GM18907 (cell line): ENCODE results near the gene NOP14.
"Not testable (repeated sequence)": the region's sequence is repeated elsewhere in the genome, so short reads cannot be mapped to it uniquely, and the experiment has no call there.

Experiments
- ATAC-seq: cut with Tn5 transposase; IDR thresholded peaks from one replicate; pipeline ENCODE4 v1.9.1; 2021; ENCODE audit warnings: mild to moderate bottlenecking, moderate library complexity; ENCODE audit not compliant: unreplicated experiment

The NOP14 gene

DNA sequence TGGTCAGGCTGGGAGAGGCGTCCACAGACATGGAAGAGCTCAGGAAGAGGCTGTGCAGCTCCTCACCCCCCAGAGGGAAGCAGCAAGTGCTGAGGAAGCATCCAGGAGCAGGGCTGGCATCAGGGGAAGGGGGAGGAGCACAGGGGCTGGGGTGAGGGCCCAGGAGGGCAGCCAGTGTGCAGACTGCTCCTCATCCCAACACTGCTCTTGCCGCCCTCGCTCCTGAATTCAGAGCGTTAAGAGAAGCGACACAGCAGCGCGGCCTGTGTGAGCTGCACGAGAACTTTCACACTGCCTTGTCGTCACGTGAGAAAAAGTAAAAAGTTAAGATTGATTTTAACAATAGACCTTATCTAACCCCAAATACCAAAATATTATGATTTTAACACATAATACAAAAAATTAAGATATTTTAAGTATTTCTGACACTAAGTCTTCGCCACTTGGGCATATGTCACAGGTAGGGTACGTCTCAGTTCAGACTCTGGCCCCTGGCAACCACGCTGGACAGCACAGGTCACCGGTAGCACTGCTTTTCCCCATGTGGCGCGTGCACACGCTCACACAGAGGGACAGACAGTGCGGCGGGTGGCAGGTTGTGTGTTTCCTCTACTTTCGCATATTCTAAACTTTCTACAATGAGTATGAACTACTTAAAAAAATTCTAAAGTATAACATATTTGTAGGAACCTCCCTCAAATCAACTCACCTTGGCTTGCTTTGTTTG lies 19.7 kb downstream of the NOP14 start:
- no peak for ATAC-seq

DNA sequence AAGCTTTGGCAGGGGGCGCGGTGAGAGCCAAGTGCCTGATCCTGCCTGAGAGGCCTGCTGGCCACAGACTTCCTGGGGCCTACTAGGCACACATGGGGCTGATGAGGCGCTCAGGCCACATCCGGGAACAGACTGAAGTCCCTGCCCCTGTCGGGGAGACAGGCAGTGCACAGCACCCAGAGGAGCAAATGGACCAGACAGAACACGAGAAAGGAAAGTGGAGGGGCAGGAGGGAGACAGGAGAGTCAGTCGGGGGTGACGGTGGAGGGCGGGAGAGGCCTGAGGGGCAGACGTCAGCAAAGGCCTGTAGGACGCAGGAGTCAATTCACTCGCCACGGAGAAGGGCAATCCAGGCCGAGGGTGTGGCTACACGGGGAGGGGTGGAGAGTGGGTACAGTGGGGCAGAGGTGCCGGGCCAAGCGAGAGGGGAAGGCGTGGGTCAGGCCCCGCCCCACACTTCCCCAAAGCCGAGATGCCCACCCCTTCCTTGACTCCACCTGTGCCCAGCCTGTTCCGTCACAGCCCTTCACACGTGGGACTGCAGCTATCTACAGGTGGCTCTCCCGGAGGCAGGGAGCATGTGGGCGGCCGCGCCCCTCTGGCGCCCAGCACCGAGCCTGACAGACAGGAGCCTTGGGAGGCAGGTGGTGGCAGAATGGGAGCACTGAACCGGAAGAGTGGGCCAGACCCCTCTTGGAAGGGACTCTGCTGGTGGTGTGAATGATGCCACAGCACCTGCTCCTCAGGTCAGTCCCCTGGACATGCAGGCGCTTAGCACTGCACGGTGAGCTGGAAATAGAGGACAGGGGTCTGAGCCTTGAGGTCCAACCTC lies 20.5 kb downstream of the NOP14 start:
- ATAC-seq, result no peak

DNA sequence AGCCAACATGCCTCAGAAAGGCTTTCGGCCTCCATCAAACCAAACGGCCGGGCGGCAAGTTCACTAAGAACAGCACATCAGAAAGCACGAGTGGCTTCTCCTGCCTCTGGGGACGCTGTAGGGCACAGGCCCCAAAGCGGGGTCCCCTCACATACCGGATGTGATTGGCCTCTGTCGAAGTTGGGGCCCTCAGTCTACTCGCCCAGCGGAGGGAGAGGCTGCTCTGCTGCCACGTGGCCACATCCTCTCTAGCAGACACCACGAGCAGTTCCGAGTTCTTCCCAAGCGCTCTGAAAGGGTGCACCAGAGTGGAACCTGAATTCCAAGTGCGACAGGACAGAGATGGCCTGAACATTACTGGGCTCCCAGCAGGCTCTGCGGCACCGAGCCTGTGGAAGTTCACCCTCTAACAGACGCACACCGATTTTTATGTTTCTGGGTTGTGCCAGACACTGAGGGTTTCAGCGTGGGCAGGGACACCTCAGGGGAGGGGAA lies 21.1 kb downstream of the NOP14 start:
- no peak for ATAC-seq

DNA sequence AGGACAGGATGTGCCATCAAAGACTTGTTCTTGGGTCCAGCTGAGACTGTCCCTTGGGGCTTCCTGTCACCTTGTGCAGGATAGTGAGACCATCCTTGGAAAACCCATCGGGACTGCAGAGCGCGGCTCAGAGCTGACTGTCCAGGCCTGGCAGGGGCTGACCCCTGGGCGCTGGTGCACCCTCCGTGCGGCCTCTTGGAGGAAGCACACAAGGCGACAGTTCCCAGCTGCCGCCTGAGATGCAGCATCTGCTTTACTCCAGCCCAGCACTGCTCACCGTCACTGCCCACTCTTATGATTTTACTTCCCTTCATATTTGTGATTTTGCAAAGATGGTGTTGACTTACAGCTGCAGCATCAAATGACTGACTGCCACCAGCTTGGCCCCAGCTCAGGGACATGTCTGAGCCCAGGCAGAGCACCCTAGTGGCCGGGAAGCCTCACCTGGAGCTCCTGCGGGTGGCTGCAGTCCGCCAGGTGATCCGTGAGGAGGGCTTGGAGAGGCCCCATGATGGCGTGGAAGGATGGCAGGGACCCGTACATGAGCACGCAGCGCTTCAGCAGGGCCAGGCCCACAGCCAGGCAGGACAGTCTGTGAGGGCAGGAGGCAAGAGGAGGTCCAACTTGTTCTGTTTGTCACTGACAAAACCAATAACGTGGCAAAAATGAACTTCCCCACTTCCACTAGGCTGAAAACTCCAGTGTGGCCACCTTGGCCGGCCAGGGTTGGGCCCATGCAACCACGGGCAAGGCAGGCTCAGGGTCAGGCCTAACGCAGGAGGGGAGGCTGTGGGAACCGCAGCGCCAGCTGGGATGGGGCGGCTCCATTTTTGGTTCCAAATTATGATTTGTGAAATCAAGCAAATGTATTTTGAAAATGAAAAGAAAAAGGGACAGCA lies 21.8 kb downstream of the NOP14 start:
- ATAC-seq, result no peak

DNA sequence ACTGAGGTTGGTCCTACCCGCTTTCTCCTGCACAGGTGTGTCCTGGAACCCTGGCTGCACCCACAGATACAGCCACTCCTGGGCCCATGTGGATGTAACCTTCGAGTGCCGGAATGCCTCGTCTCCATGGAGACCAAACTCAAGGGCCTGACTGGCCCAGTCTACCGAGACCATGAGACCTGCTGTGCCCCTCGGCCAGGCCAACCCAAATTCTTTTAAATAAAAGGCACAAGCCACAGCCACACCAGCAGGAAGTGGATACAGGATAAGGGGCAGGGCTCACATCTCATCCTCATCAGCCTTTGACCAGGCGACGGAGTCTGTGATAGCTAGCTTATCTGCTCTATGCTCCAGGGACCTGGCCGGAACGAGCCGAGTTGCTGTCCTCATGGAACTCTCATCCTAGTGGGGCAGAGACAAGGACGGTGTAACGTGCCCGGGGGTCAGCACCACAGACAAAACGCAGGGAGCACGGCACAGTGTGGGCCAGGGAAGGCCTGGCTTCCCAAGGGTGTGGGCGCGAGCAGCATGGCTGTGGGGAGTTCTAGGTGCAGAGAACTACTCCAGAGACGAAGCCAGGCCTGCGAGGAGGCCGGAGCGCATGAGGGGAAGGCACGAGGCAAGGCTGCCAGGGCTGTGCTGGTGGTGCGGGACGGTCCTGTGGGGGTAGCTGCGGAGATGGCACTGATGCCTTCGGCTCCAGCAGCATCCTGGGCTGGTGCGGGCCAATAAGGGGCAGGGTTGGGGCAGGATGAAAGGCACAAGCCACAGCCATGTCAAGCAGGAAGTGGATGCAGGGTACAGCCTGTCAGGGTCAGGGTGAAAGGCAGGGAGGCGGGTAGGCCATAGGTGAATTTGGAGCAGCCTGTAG lies 22.7 kb downstream of the NOP14 start:
- ATAC-seq, result no peak

DNA sequence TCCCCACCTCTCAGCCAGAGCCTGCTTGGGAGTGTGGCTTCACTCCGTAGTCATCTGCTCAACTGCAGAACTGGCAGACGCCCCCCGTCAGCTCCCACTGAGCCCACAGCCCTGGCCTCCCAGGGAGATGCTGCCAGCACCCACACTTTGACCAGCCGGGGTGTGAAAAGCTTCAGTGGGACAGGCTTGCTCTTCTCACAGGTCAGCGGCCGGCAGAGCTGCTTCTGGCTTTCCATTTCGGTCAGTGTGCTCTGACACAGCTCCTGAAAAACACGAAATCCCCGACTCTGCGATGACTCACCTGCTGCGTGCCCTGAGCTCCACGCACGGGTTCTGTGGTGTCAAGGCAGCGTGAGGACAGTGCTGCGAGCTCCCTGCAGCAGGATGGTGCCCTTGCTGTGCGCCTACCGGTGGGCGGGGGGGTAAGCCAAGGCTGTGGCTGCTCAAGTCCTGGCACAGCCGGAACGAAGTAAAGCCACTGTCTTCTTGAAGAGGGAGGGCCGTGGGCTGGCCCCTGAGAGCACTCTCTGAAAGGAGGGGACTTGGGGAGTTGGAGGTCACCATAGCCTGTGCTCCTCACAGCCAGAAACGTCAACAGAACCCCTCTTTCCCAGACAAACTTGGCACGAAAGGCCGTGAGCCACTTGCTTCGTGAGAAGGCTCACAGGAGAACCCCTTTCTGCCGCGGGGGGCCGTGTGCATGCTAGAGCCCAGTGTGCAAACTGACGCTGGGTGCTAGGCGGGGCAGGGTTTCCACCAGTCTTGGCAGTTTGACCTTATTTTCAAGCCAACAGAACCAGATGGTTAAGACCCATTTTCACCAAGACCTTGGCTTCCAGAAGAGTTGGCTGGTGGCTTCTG lies 23.6 kb downstream of the NOP14 start:
- no peak for ATAC-seq

DNA sequence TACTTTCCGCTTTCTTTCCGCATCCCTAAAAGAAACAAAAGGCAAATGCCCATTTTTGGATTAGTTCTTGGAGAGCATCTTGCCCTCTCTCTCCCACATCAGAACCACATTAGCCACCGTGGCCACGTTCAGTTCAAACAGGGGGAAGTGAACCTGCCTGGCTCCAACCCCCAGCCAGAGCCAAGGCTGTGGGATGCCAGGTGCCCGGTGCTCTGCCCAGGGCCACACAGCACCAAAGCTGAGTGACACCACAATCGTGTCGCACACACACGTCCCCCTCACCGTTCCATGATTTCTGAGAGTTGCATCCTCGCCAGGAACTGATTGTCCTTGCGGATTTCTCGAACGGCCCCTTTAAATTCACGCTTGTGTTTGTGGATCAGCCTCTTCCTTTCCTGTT lies 24.3 kb downstream of the NOP14 start:
- ATAC-seq, result no peak

DNA sequence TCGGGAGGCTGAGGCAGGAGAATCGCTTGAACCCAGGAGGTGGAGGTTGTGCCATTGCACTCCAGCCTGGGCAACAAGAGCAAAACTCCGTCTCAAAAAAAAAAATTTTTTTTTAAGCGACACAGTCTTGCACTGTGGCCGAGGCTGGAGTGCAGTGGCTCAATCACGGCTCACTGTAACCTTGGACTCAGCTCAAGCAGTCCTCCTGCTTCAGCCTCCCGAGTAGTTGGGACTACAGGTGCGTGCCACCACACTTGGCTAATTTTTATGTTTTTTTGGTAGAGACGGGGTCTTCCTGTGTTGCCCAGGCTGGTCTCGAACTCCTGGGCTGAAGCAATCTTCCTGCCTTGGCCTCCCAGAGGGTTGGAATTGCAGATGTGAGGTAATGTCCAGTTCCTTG lies 24.8 kb downstream of the NOP14 start:
- ATAC-seq, result not testable (repeated sequence)

DNA sequence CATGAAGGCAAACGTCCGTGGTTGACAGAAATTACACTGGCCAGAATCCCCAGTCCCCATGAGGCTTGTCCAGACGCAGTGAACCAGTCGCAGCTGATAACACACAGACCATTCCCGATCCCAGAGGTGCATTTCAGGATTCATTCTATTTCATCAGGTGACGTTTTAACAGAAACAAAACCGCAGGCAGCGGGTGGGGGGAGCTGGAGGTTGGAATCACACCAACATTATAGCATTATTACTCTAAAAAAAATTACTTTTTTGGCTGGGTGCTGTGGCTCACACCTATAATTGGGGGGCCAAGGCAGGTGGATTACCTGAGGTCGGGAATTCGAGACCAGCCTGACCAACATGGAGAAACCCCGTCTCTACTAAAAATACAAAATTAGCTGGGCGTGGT lies 25.2 kb downstream of the NOP14 start:
- no peak for ATAC-seq

DNA sequence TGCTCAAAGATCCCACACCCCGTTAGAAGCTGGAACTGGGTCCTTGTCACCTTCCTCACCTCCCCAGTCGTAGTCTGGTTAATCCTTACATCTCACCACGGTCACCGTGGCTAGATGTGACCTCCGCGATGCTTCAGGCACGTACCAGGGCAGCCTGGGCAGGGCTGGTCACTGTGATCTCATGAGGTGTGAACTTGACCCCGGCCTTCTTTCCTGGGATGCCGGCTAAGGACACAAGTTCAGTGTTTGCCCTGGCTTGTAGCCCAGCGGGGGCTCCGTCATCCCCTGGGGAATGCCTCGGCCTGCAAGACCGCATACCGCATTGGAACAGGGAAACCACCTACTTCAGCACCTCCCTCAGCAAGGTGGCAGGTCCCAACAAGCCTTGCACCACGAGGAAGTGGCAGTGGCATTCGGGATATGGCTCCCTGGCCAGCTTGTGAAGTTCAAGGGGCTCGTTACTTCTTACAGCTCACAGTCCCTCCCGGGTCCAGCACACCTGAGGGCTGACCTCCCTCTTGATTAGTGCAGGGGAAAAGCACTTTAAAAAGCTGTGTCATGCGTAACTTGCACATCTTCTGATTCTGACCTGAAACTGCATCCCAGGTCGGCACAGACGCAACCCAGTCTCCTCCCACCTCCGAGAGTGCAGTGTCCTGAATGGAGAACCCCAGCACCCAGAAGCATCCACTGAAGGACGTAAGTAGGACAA lies 25.9 kb downstream of the NOP14 start:
- ATAC-seq, result no peak

DNA sequence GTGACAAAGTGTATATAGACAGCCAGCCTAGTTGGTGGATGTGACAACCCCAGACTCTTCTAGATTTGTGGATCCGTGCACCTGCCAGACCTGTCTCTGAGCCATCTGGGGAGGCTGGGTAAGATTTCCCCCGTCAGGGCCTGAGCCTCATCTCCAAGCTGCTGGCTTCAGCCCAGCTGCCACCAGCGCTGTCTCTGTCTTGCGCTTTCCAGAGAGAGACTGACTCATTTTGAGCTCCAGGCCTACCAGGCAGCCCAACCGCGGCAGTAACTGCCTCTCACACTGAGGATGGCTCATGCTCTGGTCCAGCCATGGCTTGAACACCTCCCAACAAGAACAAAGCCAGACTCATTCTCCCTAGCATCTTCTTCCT lies 26.4 kb downstream of the NOP14 start:
- no peak for ATAC-seq

DNA sequence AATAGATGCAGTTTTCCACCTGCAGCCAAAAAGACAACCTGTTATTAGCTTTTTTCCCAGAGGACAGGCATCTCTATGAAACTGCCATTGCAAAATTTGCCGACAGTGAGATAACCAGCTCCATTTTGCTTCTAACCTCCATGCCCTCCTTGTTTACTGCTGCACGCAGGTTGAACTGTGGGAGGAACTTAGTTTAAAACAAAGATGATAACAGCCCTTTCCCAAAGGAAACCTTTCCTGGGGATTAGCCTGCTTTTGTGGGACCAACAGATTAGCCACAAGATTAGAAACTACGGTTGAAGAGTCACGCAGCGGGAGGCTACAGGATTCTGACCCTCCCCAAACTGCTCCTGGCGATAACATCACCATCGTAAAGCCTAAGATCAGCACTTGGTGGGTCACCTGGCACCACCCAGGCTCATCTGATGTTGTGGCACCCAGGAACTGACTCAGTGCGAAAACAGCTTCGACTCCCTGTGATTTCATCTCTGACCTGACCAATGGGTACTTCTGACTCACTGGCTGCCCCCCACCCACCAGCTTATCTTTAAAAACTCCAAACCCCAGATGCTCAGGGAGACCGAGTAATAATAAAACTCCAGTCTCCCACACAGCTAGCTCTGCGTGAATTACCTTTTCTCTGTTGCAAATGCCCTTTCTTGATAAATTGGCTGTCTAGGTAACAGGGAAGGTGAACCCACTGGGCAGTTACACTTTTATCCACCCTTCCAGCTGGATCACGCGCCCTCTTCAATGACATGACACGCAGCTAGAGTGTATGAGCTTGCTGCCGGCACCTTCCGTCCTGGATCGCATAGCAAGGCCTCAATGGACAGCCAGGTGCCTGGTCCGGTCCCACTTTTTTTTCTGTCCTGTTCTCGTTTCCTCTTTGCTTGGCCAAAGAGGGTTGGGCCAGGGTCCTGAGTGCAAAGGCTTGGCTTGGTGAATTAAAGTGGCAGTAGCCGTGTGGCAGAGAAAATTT lies 27.2 kb downstream of the NOP14 start:
- no peak for ATAC-seq

DNA sequence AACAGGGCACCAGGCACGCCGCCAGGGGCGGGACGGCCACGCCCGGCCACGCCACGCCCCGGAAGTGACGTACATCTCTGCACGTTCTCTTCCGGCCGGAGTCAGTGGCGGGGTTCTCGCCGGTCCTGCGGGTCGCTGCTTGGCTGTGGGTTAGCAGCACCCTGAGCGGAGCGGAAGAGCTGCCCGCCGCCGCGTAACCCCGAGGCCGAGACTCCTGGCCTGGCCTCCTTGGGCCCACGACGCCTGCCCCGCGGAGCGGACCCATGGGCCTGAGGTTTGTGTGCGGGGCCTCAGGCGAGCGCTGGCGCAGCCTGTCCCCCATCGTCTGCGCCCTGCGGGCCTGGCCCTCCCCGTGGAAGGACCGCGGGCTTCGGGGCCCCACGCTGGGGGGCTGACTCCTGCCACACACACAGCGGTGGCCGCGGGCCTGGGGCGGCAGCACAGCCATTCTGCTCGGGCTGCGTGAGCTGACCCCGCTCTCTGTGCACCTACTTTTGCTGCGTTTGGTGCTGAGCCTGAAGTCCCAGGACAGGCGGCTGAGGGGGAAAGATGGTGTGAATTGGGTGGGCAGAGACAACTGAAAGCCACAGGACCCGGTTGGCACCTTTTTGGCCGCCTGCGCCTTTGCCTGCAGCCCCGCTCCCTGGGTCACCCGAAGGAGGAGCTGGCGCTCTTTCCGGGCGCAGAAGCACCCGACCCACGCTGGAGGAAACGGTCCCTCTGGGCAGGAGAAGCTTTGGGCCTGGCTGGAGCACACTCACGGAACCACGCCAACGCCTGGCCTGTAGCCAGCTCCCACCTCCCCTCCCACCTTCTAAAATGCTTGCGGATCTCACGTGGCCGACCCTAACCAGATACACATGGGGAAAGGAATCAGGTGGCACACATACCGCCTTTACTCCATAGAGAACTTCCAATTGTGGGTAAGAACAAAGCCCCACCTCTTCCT lies 28.1 kb downstream of the NOP14 start:
- ATAC-seq, result peak; percentile 53

DNA sequence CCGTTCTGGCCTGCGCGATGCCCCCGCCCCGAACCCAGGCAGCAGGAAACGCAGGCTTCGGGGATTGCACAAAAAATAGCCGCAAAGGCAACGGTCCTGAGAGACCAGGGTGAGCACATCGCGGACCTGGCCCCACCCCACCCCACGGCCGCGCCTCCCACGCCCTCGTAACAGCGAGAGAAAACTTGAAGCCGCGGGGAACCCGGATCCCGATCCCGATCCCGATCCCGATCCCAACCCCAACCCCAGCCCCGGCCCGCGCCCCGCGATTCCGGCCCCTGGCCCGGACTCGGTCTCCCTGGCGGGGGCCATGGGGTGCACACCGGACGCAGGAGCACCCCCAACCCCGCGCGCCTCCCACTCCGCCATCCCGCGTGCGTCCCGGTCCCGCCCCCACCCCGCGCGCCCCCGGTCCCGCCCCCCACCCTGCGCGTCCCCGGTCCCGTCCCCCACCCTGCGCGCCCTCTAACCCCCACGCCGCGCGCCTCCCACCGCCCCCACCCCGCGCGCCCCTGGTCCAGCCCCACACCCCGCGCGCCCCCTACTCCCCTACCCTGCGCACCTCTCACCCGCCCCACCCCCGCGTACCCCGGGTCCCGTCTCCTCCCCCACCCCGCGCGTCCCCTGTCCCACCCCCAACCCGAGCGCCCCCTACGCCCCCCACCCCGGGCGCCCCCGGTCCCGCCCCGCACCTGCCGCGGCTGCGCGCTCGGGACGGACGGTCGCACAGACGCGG lies 29.0 kb downstream of the NOP14 start:
- ATAC-seq, result no peak

DNA sequence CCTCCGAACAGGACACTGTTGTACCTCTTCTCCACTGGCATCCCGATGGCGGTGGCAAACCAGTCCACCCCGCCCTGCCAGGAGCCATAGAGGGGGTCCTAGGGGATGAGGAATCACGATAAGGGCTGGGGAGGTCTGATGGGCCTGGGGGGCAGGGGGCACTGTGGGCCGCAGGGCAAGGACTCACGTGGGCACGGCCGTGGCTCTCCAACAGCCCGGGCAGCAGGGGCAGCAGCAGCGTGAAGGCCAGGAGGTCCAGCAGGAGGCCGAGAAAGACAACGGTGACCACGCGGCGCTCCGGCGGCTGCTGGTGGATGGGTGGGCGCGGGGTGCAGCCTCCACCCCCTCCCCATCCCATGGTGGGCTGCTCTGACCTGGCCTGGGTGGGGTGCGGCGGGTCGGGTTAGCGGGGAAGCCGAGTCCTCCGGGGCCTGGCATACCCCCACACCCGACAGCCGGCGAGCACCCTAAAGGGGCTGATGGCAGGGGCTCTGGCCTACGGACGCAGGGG lies 29.6 kb downstream of the NOP14 start:
- no peak for ATAC-seq
